T47D (cell line): ENCODE results near the gene KCNMB1.
A peak's percentile ranks its signal among the peaks of the same experiment; 100 is the strongest.

Experiments
- DNase-seq, 2 experiments: peaks; one replicate each; pipeline versions ENCODE4 v3.0.0 to v3.0.0-alpha.2; 2011 to 2012; ENCODE audit warnings: low read depth in 1 of 2, low spot score in 1 of 2
- JUND ChIP-seq: IDR thresholded peaks from 2 replicates; pipeline ENCODE4 v1.6.1; 2012; ENCODE audit warnings: low read depth
- in situ Hi-C: cut with HindIII; loops from 2 replicates; pipeline ENCODE4 v1.10.0; 2016; ENCODE audit warnings: low sequenced_read_pairs, low pct_unique_long_range_greater_than_20kb

KCNMB1 gene, protein sequence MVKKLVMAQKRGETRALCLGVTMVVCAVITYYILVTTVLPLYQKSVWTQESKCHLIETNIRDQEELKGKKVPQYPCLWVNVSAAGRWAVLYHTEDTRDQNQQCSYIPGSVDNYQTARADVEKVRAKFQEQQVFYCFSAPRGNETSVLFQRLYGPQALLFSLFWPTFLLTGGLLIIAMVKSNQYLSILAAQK

DNA sequence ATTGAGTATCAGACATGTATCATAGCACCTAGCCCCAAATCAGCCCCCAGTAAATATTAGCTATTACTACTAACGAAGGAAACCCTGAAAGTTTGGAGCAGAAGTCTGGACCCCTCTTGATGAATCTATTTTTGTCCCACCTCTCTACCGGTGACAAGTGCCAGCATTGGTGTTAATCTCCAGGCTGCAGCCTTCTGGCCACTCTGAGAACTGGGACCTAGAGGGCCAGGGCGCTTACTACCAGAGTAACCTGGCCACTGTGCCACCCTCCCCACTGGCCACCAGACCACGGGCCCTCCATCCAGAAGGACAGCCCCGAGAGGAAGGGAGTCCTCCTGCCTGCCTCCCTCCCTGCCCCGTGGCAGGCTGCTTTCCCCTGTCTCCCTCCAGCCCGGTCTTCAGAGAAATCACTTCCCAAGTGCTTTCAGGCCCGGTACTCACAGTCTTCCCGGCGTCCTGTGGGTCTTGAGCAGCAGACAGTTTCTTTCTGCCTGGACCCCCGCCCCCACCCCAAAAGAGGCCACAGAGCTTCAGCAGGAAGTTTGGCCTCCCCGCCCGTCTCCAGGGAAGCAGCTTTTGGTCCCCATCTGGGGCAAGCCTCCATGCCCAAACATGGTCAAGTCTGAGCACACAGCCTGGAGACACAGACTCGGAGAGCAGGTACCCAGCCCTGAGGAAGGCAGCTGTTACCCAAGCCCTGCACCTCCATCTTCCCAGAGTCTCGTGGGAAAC, at the start of gene KCNMB1:
KCNMB1 (minus strand) TSS at position 550 of the 732 bp plus-strand sequence. CDS start 3,920 bp downstream, outside the sequence.
- in situ Hi-C loops: no loop called here
- no peak for TF ChIP-seq JUND
- DNase-seq: peak in 1 of 2 experiments; percentile 13

DNA sequence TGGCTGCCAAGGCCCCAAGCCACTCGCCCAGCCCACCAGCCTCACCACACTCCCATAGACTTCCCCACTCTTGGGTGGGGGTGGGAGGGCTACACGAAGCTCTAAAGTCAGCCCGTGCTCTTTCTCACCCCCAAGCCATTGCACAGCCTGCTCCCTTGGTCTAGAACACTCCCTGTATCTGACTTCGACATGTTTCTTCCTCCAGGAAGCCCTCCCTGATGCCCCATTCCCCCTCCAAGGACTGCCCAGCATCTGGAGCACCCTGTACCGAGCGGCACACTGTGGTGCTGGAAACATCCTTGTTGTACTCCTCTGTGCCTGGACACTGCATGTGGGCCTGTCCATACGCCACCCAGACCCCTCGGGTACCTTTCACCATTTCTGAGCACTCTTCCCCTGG, 49.4 kb upstream of the KCNMB1 start:
- no peak for DNase-seq
- TF ChIP-seq JUND: no peak
- in situ Hi-C loops: no loop called here

DNA sequence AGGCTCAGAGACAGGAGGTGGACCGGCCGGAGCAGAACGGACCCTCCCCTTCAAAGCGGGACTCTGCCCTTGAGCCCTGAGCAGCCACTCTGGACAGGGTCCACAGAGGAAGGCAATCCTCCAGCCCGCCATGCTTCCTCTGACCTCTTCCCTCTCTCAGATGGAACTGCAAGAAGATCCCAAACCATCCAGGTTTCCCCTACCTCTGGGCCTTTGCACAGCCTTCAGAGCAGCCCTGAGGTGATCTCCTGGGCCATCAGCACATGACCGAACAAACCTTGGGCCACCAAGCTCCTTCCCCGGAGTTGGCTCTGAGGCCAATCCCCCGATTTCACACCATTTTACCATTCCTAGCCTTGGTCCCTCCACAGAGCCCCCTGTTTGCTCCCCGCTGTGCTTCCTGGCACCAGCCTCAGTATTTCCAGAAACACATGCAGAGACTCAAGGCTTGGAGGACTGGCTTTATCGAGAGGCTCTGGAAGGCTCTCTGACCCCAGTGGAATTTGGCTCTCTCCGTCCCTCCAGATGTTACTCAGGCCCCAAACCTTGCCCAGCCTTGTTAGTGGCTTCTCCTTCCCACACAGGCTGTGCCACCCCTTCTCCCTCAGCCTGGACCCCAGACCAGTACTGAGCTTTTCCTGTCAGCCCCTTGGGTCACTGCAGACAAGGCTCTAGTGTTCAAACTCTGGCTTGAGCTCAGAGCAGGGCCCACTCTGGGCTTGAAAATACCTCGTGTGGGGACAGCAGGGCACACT, 48.6 kb upstream of the KCNMB1 start:
- in situ Hi-C loops: no loop called here

DNA sequence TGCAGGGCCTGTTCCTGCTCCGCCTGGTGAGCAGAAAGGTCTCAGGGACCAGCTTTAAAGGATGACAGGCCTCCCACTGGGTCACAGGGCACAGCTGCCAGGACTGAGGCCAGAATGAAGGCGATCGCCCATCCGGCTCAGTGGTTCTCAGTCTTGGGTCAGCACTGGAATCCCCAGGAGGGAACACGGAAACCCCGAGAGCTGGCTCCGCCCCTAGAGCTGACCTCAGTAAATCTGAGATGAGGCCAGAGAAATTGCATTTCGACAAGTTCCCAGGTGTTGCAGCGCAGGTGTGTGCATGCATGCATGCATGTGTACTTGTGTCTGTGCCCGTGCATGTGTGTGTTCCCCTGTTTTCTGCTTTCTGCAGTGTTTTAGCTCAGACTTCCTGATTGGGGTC, 47.2 kb upstream of the KCNMB1 start:
- no peak for TF ChIP-seq JUND
- no peak for DNase-seq
- in situ Hi-C loops: no loop called here

More for the DNA sequence above, 48.6 kb upstream of the KCNMB1 start:
- no peak for DNase-seq
- no peak for TF ChIP-seq JUND

DNA sequence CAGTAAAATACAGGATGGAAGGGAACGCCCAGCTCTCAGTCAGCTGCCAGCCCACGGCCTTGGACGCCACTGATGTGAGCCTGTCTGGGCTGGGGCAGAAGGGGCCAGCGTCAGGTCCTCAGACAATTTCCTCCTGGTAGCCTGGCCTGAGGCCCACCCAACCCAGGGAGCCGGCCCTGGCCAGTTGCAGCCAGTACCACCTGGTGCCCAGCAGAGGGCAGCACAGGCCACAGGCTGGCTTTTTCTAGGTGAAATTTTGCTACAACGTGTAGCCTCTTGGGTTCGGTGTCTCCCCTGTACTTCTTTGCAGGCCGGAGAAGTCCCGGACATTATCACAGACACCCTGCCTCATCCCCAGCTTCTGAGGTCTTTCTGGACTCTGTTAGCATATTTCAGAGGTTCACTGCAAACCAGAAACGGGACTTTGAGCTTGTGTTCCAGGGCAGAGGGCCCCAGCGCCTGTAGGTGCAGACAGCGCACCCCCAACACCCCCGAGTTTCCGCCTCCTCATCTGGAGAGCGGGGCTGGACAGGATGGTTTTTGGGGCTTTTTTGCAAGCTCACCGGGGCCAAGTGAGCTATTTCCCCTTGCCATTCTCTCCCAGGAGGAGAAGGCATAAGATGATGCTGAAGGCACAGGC, 45.9 kb upstream of the KCNMB1 start:
- peak; percentile 28 to 59 for DNase-seq
- no peak for TF ChIP-seq JUND
- in situ Hi-C loops: no loop called here

DNA sequence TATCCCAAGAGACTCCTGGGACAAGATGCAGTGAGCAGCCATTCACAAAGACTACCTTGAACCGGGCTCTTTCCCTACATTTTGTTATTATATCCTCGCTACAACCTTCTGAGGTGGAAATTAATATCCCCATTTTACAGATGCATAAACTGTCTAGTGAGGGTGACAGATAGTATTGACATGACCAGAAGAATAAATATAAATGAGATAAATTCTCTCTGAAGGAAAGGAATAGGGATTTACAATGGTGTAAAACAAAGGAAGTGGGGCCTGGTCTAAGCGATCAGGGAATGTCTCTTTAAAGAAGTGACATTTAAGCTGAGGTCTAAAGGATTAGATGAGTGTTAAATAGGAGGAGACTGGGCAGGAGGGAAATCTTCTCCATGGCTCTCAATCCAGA, 43.5 kb upstream of the KCNMB1 start:
- in situ Hi-C loops: no loop called here
- no peak for DNase-seq
- TF ChIP-seq JUND: no peak

DNA sequence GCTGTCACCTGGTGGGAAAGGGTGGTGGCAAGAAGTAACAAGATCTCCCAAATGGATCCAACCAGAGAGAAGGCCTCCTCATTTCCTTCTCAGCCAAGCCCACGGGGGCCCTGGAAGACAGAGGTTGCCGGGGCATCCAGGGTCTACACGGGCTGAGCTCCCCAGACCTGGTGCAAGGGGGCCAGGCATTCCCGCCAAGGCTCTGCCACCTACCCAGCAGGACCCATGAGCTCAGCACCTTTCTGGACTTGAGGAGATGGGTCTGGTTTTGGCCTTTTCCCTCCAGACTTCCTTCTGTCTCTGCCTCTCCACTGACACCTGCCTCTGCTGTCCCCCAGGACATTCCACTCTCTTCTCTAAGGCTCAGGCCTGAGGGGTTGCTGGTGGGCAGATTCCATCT, 42.4 kb upstream of the KCNMB1 start:
- DNase-seq: no peak
- no peak for TF ChIP-seq JUND
- in situ Hi-C loops: no loop called here

DNA sequence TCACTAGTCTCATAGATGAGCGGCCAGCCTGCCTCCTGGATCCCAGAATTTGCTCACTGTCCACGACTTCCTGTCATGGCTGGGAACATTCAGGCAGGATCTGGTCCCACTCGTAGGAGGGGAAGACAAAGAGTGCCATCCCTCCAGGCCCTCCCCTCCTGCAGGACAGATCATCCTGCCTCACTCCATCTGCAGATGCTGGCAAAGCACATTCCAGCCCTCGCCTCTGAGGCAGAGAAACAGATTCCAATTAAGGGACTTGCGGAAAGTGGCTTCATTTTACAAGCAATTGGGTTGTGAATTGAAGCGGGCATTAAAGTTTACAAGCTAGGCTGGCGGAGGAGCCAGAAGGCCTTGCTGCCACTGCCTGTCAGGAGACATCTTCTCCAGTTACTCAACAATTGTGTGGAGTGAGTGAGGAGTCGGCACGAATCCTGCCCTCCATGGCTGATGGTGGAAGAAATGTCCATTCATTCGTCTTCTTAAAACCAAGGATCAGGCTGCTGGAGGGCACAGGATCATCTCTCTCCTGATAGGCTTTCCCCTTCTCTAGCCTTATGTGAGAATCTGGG, 41.8 kb upstream of the KCNMB1 start:
- DNase-seq: no peak
- TF ChIP-seq JUND: no peak
- in situ Hi-C loops: no loop called here

DNA sequence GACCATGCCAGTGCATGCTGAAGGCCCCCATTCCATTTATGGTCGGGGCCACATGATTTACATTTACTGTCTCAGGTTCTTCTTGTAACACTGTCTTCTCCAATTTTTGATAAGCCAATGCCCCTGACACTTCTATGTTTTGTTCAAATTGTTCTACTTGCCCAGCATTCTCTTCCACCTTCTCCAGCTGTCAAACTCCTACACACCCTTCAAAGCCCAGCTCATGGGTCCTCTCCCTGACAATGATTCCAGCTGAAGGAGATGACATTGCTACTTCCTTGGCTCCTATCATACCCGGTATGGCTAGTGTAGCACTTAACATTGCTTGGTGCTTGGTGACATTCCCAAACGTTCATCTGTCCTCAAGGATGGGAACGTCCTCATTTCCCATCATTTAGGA, 41.1 kb upstream of the KCNMB1 start:
- TF ChIP-seq JUND: no peak
- in situ Hi-C loops: no loop called here
- DNase-seq: no peak

DNA sequence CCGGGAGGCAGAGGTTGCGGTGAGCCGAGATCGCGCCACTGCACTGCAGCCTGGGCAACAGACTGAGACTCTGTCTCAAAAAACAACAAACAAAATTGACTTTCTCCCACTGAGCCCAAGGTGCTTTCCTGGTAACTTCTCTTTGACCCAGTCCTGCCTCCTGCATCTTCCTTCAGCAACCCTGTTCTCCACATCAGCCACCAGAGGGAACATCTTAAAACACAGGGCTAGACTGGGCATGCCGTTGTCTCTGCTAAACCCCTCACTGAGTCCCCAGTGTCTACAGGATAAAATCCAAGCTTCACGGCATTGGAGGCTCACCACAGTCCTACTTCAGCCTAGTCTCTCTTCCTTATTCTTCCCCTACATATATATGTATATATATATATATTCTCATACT, 39.8 kb upstream of the KCNMB1 start:
- in situ Hi-C loops: no loop called here
- TF ChIP-seq JUND: no peak
- peak in 1 of 2 experiments; percentile 34 for DNase-seq

DNA sequence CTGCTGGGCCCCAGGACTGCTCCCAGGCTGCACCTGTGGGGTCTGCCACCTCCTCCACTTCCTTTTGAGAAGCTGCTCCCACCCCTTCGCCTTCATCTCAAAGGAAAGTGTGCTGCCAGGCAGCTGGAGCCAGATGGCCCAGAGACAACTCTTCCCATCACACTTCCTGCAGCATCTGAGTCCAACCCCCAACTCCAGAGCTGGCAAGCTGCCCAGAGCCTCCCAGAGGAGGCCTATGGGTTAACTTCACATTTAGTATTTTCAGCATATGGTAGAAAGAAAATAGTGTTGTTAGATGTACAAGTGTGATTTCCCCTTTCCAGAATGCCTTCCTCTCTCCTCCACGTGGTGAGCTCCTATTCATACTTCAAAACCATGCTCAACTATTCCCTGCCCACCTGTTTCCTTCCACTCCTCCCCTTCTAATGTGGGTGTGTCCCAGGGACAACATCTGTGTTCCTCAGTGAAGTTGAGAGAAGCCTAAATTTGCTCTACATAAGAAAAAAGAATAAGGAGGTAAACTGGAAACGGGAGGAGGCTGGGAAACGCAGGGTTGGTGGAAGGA, 38.6 kb upstream of the KCNMB1 start:
- no peak for TF ChIP-seq JUND
- in situ Hi-C loops: no loop called here
- no peak for DNase-seq

DNA sequence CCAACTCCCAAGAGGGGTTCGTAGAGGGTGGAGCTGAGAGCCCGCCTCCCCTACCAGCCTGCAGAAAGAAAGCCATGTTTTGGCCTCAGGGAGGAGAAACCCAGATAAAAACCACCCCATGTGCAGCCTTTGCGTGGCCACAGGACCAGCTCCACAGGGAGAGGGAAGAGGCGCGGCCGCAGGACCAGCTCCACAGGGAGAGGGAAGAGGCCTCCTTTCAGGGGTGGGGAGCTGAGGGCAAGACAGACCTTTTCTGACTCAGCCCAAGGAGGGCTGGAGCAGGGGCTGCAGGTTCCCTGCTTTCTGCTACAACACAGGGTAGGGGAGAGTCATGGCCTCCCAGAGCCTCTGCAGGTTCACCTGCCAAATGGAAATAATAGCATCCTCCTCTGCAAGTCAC, 37.6 kb upstream of the KCNMB1 start:
- in situ Hi-C loops: no loop called here
- no peak for DNase-seq
- no peak for TF ChIP-seq JUND
